IPS DF 6.9 (cell line): ENCODE results near the gene C1orf232.

Experiments used
- DNase-seq: peaks from one replicate; pipeline ENCODE4 v3.0.0-alpha.2; 2013; ENCODE audit warnings: low read depth, low spot score
- H3K27ac ChIP-seq: one replicate; pipeline ENCODE4 v1.5.1; 2013; ENCODE audit warnings: low read length, control low read depth
- H3K27me3 ChIP-seq: 2 replicates; pipeline ENCODE4 v1.6.1; 2013; ENCODE audit warnings: mild to moderate bottlenecking, low read length; ENCODE audit not compliant: control insufficient read depth, insufficient read depth
- H3K36me3 ChIP-seq: 2 replicates; pipeline ENCODE4 v1.6.1; 2013; ENCODE audit warnings: low read length; ENCODE audit not compliant: control insufficient read depth, insufficient read depth
- H3K4me1 ChIP-seq: 2 replicates; pipeline ENCODE4 v1.6.1; 2013; ENCODE audit warnings: low read length; ENCODE audit not compliant: control insufficient read depth, insufficient read depth
- H3K4me3 ChIP-seq: 2 replicates; pipeline ENCODE4 v1.5.1; 2013; ENCODE audit warnings: mild to moderate bottlenecking, low read length
- H3K9me3 ChIP-seq: 2 replicates; pipeline ENCODE4 v1.6.1; 2013; ENCODE audit warnings: low read length, inconsistent platforms; ENCODE audit not compliant: control insufficient read depth, insufficient read depth
- WGBS: extraction: QIAGEN DNeasy Blood & Tissue Kit; methylation state at CpG from one replicate; pipeline ENCODE4 v1.1.7; 2013; ENCODE audit warnings: mixed read lengths, missing lambda C conversion rate; ENCODE audit not compliant: insufficient read length, insufficient coverage; 5-methylcytosine and 5-hydroxymethylcytosine counted together

C1orf232 gene

DNA sequence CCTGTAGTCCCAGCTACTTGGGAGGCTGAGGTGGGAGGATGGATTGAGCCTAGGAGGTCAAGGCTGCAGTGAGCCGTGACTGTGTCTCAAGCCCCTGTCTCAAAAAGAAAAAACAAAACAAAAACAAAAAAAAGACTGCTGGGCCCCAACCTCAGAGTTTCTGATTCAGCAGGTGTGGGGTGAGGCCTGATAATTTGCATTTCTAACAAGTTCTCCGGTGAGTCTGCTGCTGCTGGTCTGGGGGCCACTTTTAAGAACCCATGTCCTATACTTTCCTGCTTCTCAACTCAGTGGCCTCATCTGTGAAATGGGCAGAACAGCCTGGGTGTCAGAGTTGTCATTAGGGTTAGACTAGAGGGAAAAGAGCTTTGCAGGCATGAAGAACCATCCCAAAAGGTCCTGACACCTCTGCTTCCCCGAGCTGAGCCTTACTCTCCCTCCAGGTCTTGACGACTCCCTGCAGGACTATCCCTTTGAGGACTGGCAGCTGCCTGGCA is 11.3 kb upstream of the C1orf232 start:
- Histone ChIP-seq H3K4me3 (no peak overlapping the region), H3K4me1 (no peaks in the 10 kb centered on the region), H3K27ac (no peak overlapping the region), H3K27me3 (no peaks in the 10 kb centered on the region), H3K9me3 (no peaks in the 10 kb centered on the region), H3K36me3 (no peaks in the 10 kb centered on the region)
- WGBS = no CpG with 5 or more reads among the region's 4 CpGs
- DNase-seq = no peak

DNA sequence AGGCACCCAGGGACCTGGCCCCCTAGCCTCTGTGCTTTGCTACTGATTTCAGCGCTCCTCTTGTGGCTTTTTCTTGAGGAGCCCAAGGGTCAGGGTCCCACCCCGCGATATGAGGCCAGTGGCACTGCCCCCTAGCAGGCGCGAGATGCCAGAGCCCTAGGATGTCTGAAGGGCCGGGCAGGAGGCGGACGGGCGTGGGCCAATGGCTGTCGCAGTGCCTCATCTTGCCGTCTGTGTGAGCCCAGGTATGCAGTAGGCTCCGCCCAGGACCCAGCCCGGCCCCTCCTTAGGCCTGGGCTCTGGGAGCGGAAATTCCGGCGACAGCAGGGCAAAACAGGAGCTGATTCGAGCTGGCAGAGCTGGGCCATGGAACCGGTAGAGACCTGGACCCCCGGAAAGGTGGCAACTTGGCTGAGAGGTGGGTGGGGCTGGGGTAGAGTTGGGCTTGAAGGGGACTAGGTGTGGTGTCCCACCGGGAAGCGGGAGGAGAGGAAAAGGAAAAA is 8.5 kb upstream of the C1orf232 start, which contains the start of gene CNKSR1:
Gene CNKSR1, plus strand, starts transcription at position 310 of the 503 bp plus-strand sequence. Its CDS starts 57 bp downstream, at position 367.
- Histone ChIP-seq H3K27ac (no peak within 1 kb of the TSS), H3K27me3 (no peaks in the 10 kb centered on the region), H3K4me1 (no peaks in the 10 kb centered on the region), H3K4me3 (peak within 1 kb of the TSS; percentile 38; the same call in 1 of the 2 replicates), H3K9me3 (no peaks in the 10 kb centered on the region), H3K36me3 (no peaks in the 10 kb centered on the region)
- DNase-seq = peak; percentile 87
- no CpG with 5 or more reads among the region's 21 CpGs for WGBS

DNA sequence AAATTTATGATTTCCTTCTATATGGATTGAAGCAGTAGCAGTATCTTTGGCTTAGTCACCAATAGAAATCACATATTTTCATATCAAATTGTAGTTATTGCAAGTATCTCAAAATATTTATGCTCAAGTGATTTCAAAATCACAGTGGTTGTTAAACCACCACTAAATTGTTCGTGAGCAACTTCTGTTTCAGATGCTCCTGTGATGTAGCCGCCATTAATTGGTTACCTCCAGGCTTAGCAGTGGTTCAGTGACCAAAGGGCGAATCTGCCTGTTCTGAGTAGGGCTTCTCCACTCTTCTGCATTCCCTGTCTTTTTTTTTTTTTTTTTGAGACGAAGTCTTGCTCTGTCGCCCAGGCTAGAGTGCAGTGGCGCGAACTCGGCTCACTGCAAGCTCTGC is 6.6 kb upstream of the C1orf232 start:
- no peak for DNase-seq
- whole genome bisulfite sequencing = no CpG with 5 or more reads among the region's 8 CpGs
- Histone ChIP-seq H3K4me1 (peaks cover 3% of the 10 kb centered on the region; the same call in 1 of the 2 replicates), H3K4me3 (no peak overlapping the region), H3K9me3 (no peaks in the 10 kb centered on the region), H3K36me3 (no peaks in the 10 kb centered on the region), H3K27me3 (no peaks in the 10 kb centered on the region), H3K27ac (no peak overlapping the region)

DNA sequence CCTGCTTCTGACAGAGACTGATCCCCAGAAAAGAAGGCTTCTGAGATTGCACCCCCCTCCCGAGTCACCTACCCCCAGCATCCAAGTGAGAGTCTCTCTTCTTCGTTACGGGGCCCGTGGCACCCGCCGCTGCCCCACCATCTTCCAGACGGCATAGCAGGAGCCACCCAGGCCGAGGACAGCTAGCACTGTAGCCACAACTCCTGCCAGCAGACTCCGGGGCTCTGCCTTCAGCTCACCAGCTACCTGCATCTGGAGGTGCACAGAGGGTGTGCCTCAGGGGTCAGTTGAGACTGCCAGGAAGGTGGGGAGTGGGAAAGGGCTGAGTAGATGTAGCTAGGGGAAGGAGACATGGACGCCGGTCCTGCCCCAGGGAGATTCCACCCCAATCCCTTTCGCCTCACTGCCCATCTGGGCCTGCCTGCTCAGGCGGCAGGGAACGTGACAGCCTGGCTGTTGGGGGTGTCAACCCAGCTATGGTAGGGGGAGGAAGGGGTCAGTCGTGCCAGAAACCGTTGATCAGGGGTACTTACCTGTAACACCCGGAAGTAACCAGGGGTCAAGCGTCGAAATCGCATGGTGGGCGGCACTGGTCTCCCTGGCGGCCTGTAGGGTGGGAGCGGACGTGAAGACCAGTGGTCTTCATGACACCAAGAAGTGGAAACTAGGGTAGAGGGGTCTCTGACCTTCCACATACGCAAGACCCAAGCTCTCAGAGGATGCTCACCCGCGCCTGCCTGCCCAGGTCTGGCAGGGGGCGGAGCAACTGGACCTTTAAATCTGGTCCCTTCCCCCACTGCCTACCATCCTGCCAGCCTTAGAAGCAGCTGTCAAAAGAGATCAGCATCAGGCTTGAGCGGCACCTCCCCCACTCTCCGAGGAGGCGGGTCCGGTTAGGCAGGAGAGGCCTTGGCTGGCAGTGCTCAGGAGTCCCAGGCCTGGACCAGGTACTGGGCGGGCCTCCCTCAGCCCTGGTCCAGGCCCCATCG is 2.6 kb upstream of the C1orf232 start, which contains the start of gene ZNF593OS:
Gene ZNF593OS, minus strand, starts transcription at position 749 of the 989 bp plus-strand sequence. Its CDS starts 171 bp downstream, at position 578.
- Histone ChIP-seq H3K36me3 (no peaks in the 10 kb centered on the region), H3K27me3 (no peaks in the 10 kb centered on the region), H3K27ac (no peak within 1 kb of the TSS), H3K4me1 (peaks cover 5% of the 10 kb centered on the region), H3K9me3 (no peaks in the 10 kb centered on the region), H3K4me3 (no peak within 1 kb of the TSS)
- no CpG with 5 or more reads among the region's 34 CpGs for WGBS
- no peak for DNase-seq

DNA sequence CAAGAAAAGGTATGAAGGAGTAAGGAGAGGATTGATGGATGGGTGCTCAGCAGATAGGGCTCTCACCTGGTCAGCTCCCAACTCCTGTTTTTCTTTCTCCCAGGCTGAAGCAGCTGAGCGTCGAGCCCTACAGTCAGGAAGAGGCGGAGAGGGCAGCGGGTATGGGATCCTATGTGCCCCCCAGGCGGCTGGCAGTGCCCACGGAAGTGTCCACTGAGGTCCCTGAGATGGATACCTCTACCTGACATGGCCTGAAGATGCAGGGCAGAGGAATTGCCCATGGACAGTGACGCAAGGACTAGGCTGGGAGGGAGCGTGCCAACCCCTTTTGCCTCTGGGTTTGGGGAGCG is 1.7 kb upstream of the C1orf232 start:
- peaks cover 5% of the 10 kb centered on the region for H3K4me1 ChIP-seq
- H3K9me3 ChIP-seq = no peaks in the 10 kb centered on the region
- no peak for DNase-seq
- no peak overlapping the region for H3K27ac ChIP-seq
- WGBS = no CpG with 5 or more reads among the region's 9 CpGs
- H3K4me3 ChIP-seq = peak overlapping the region; percentile 84; the same call in 1 of the 2 replicates
- H3K27me3 ChIP-seq = no peaks in the 10 kb centered on the region
- no peaks in the 10 kb centered on the region for H3K36me3 ChIP-seq

DNA sequence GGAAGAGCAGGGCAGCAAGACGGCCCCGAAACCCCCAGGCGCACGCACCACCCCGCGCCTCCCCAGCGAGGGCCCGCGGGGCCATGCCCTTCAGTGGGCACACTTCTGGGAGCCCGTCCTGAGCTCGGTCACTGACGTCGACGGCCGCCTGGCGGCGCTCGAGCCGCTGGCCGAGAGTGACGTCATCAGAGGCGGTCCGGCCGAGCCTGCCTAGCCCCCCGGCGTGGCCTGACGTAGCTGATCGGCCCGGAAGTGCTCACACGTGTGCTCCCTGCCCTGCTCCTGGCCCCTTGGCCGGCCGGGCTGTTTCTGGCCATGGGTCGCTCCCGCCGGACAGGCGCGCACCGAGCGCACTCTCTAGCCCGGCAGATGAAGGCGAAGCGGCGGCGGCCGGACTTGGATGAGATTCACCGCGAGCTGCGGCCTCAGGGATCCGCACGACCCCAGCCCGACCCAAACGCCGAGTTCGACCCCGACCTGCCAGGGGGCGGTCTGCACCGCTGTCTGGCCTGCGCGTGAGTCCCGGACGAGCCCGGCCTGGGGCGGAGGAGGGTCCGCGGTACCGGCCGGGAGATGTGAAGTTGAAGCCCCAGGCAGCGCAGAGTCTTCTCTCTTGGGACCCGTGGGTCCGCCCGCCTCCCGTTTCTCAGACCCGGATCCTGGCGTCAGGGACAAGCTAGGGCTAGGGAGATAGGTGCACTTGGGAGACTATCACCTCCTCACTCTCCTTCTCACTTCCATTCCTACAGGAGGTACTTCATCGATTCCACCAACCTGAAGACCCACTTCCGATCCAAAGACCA is 1.1 kb upstream of the C1orf232 start, which contains the start of gene ZNF593:
Gene ZNF593, plus strand, starts transcription at position 240 of the 803 bp plus-strand sequence. Its CDS starts 76 bp downstream, at position 316.
- WGBS = no CpG with 5 or more reads among the region's 76 CpGs

DNA sequence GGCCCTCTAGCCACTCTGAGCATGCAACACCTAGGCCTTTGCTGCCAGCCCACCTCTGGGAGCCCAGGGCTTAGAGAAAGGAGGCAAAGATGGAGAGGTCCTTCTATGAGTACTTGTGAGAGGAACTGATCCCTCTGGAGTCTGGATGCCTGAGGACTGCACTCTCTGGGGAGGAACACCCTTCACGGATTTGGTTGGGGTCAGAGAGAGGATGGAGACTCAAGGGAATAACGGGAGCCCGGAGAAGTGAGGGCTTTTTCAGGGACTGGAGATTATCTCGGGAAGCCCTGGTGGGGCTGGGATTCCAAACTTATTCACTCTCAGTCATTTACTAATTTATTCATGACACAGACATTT is 413 bp upstream of the C1orf232 start:
- DNase-seq = no peak
- no CpG with 5 or more reads among the region's 4 CpGs for WGBS
- peaks cover 10% of the 10 kb centered on the region for H3K4me1 ChIP-seq
- H3K9me3 ChIP-seq = no peaks in the 10 kb centered on the region
- no peaks in the 10 kb centered on the region for H3K27me3 ChIP-seq
- no peak overlapping the region for H3K4me3 ChIP-seq
- H3K36me3 ChIP-seq = no peaks in the 10 kb centered on the region
- no peak overlapping the region for H3K27ac ChIP-seq

More for the DNA sequence above, 1.1 kb upstream of the C1orf232 start, which contains the start of gene ZNF593:
- no peaks in the 10 kb centered on the region for H3K27me3 ChIP-seq
- no peaks in the 10 kb centered on the region for H3K9me3 ChIP-seq
- DNase-seq = peak; percentile 70
- H3K4me3 ChIP-seq = peak within 1 kb of the TSS; percentile 84
- peaks cover 8% of the 10 kb centered on the region for H3K4me1 ChIP-seq
- no peaks in the 10 kb centered on the region for H3K36me3 ChIP-seq
- H3K27ac ChIP-seq = no peak within 1 kb of the TSS

DNA sequence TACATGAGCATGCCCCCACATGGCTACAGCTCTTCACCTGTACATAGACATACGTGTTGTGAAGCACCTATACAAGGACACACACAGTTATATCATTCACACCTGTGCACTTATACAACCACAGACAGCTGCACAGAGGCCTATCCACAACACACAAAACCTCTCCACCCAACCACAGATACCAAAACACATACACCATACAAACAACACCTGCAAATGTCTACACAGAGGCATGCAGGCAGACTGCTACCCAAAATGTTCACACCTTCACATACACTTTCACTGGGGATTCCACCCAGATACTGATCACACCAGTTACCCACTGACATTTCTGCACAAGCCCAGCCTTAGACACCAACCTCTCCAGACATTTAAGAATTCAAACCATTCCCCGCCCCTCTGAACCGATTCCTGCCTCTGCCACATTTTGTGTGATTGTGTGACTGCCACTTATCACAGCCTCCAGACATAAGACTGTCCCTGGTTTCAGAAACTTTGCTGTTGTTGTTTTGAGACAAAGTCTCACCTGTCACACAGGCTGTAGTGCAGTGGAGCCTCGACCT is 2.0 kb downstream of the C1orf232 start:
- H3K4me1 ChIP-seq = peaks cover 10% of the 10 kb centered on the region
- H3K36me3 ChIP-seq = no peaks in the 10 kb centered on the region
- no CpG with 5 or more reads among the region's 4 CpGs for WGBS
- peaks cover 17% of the 10 kb centered on the region for H3K27me3 ChIP-seq
- DNase-seq = no peak
- H3K4me3 ChIP-seq = no peak overlapping the region
- no peak overlapping the region for H3K27ac ChIP-seq
- H3K9me3 ChIP-seq = no peaks in the 10 kb centered on the region

DNA sequence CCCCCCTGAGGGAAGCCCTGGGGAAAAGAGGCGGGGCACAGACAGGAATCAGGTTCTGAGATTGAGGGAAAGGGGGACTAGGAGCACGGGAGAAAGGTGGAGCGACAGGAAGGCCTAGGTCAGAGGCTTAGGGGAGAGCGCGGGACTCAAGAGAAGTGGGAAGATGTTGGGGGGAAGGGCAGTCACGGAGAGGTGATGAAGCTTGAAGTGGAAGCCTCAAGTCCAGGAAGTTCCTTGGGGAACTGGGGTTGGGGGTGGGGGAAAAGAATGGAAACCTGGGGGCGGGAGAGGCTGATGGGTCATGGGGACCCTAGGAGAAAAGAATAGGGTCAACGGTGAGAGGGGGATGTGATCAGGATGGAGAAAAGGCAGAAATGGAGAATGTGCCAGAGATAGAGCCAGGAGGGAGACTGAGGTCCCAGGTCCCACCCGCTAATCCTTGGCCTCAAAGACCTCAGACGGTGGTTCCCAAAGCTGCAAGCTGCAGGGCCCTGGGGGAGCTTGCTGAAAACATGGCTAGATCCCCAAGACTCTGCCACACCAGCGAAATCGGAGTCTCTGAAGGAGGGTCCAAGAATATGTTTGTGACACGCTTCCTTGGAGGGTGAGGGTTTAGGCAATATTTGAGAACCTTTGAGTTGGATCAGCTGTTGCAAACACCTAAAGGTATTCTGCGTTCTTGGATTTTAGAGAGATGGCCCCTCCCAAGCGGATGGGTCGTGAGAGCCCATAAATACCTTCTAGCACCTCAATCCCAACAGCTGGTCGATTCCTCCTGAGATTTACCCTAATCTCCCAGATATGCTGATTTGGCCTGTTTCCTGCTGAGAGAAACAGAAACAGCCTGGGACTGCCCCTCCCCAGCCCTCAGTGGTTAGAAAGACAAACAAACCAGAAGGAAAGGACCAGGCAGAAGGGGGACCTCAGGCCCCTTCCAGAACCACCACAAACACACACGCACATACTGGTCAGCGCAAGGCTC is 3.6 kb downstream of the C1orf232 start:
- H3K4me1 ChIP-seq = peaks cover 7% of the 10 kb centered on the region
- no peak for DNase-seq
- no peaks in the 10 kb centered on the region for H3K36me3 ChIP-seq
- H3K9me3 ChIP-seq = no peaks in the 10 kb centered on the region
- no peak overlapping the region for H3K27ac ChIP-seq
- no CpG with 5 or more reads among the region's 19 CpGs for WGBS
- H3K4me3 ChIP-seq = peak overlapping the region; percentile 27; the same call in 1 of the 2 replicates
- H3K27me3 ChIP-seq = peaks cover 24% of the 10 kb centered on the region
